Suprapubic skin (tissue), 4 donors: ENCODE measurements around the gene METTL4.

Experiments
- POLR2A ChIP-seq, 2 donors: fragments of 450-650 bp; IDR thresholded peaks; one replicate each; pipeline ENCODE4 v1.6.1; 2017; ENCODE audit warnings: antibody characterized with exemption in 2 of 2, mild to moderate bottlenecking in 2 of 2, moderate library complexity in 2 of 2
- POLR2AphosphoS5 ChIP-seq, 3 donors: sonication (generic); formaldehyde crosslinking; IDR thresholded peaks; one replicate each; pipeline ENCODE4 v1.6.1; 2017; ENCODE audit warnings: antibody characterized with exemption in 3 of 3
- TF ChIP-seq, protein P1 (sequence below), 2 donors: fragments of 200-600 bp in 1 of 2; fragments of 450-650 bp in 1 of 2; sonication (generic) in 1 of 2; IDR thresholded peaks; one replicate each; pipeline ENCODE4 v1.5.1; 2016 to 2019; ENCODE audit warnings: antibody characterized with exemption in 2 of 2, mild to moderate bottlenecking in 1 of 2, moderate library complexity in 1 of 2

DNA sequence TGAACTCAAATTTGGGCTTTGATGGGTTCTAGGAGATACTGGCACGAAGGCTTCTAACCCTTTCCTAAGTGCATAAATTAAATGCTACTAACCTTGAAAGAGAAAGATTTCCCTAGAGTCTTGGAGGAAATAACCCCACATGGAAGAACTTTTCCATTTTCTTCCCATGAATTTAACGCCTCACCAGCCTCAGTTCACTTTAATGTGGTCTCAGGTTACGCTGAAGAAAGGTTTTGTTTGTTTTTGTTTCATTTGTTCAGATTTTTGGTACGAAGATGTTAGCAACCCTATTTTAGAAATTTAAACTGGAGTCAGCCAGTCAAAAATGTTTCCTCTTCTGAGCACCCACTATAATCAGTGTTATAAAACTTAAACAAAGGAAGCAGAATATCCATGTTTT, 30.7 kb downstream of the METTL4 start:
- TF ChIP-seq, protein P1, sequence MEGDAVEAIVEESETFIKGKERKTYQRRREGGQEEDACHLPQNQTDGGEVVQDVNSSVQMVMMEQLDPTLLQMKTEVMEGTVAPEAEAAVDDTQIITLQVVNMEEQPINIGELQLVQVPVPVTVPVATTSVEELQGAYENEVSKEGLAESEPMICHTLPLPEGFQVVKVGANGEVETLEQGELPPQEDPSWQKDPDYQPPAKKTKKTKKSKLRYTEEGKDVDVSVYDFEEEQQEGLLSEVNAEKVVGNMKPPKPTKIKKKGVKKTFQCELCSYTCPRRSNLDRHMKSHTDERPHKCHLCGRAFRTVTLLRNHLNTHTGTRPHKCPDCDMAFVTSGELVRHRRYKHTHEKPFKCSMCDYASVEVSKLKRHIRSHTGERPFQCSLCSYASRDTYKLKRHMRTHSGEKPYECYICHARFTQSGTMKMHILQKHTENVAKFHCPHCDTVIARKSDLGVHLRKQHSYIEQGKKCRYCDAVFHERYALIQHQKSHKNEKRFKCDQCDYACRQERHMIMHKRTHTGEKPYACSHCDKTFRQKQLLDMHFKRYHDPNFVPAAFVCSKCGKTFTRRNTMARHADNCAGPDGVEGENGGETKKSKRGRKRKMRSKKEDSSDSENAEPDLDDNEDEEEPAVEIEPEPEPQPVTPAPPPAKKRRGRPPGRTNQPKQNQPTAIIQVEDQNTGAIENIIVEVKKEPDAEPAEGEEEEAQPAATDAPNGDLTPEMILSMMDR (IDR thresholded peaks at IDR 0.05): no peak
- no peak for TF ChIP-seq POLR2A (IDR thresholded peaks at IDR 0.05)
- TF ChIP-seq POLR2AphosphoS5 (IDR thresholded peaks at IDR 0.05): no peak
